ENCODE measurements around the gene SYNPR.

- TF ChIP-seq FOXJ3 (CRISPR knock-in tag; IDR thresholded peaks at IDR 0.05; ENCODE audit: borderline replicate concordance) (no peak), SMAD4 (CRISPR knock-in tag; IDR thresholded peaks at IDR 0.05) (no peak), SP1 (CRISPR knock-in tag; conservative IDR thresholded peaks at IDR 0.05) (no peak), CTCF (IDR thresholded peaks at IDR 0.05) (no peak), ATF2 (CRISPR knock-in tag; IDR thresholded peaks at IDR 0.05; ENCODE audit: borderline replicate concordance, low read depth) (no peak), AFF4 (CRISPR knock-in tag; IDR thresholded peaks at IDR 0.05; ENCODE audit: borderline replicate concordance) (no peak), USF2 (CRISPR knock-in tag; IDR thresholded peaks at IDR 0.05) (no peak), E2F5 (CRISPR knock-in tag; IDR thresholded peaks at IDR 0.05) (no peak), STAT6 (CRISPR knock-in tag; conservative IDR thresholded peaks at IDR 0.05; ENCODE audit: low read depth) (no peak), ZNF512 (CRISPR knock-in tag; IDR thresholded peaks at IDR 0.05; ENCODE audit: borderline replicate concordance) (no peak), CREB1 (CRISPR knock-in tag; IDR thresholded peaks at IDR 0.05) (no peak), SMAD3 (CRISPR knock-in tag; IDR thresholded peaks at IDR 0.05; ENCODE audit: borderline replicate concordance) (no peak), USF1 (CRISPR knock-in tag; IDR thresholded peaks at IDR 0.05) (no peak), ZNF281 (CRISPR knock-in tag; IDR thresholded peaks at IDR 0.05) (no peak)
Measured at GRCh38 chr3:63390710-63391230, 112.7 kb downstream of the SYNPR start.

Data from WTC11 (cell line).